GOT3 (cell line): Measurements from ENCODE around the gene BCR.

Experiments
- DNase-seq: peaks from one replicate; lab custom pipeline; 2025; ENCODE audit warnings: mixed read lengths; lab: John Stamatoyannopoulos, UW

Gene BCR

GRCh38 chr22:23199159-23199558 lies 18.9 kb downstream of the BCR start:
- no peak for DNase-seq

GRCh38 chr22:23200898-23201297 lies 20.6 kb downstream of the BCR start:
- DNase-seq: no peak

GRCh38 chr22:23202812-23203451 lies 22.6 kb downstream of the BCR start:
- DNase-seq: no peak

- DNase-seq: no peak
Observed at GRCh38 chr22:23203452-23204124, 23.3 kb downstream of the BCR start.

- no peak for DNase-seq
Observed at GRCh38 chr22:23204125-23204488, 23.8 kb downstream of the BCR start.

- no peak for DNase-seq
Observed at GRCh38 chr22:23204541-23205157, 24.3 kb downstream of the BCR start.

- no peak for DNase-seq
Observed at GRCh38 chr22:23205339-23206049, 25.2 kb downstream of the BCR start.

GRCh38 chr22:23206915-23207314 lies 26.6 kb downstream of the BCR start:
- no peak for DNase-seq

GRCh38 chr22:23207729-23208393 lies 27.6 kb downstream of the BCR start:
- DNase-seq: no peak

- no peak for DNase-seq
Observed at GRCh38 chr22:23210428-23211170, 30.3 kb downstream of the BCR start.

GRCh38 chr22:23211622-23212021 lies 31.3 kb downstream of the BCR start:
- no peak for DNase-seq

GRCh38 chr22:23212061-23213021 lies 32.0 kb downstream of the BCR start:
- DNase-seq: no peak

GRCh38 chr22:23213022-23213555 lies 32.8 kb downstream of the BCR start:
- no peak for DNase-seq

GRCh38 chr22:23213581-23214334 lies 33.4 kb downstream of the BCR start:
- no peak for DNase-seq

- DNase-seq: no peak
Observed at GRCh38 chr22:23214398-23214797, 34.1 kb downstream of the BCR start.

- no peak for DNase-seq
Observed at GRCh38 chr22:23215294-23216241, 35.3 kb downstream of the BCR start.

- DNase-seq: no peak
Observed at GRCh38 chr22:23216461-23217170, 36.3 kb downstream of the BCR start.
